HepG2 (cell line): ENCODE results near the gene TOR2A. TPM values are rescaled to one million over a fixed set of nuclear protein-coding genes. Genes with fewer than 3 reads are reported as not detected.

Experiments used
- CENPT ChIP-seq: sonication (generic); formaldehyde crosslinking; IDR thresholded peaks from 2 replicates; pipeline ENCODE4 v1.8.0; 2022; ENCODE audit warnings: low read depth, mild to moderate bottlenecking, moderate library complexity, missing genetic modification reagents
- ESRRA ChIP-seq: sonication (generic); formaldehyde crosslinking; IDR thresholded peaks from 2 replicates; pipeline ENCODE4 v1.5.1; 2020; ENCODE audit warnings: mild to moderate bottlenecking, low read depth, missing genetic modification reagents
- HMG20B ChIP-seq: conservative IDR thresholded peaks from 2 replicates; pipeline ENCODE4 v1.6.1; 2016; ENCODE audit warnings: missing genetic modification reagents, missing compliant biosample characterization
- MED8 ChIP-seq: sonication (generic); formaldehyde crosslinking; IDR thresholded peaks from 2 replicates; pipeline ENCODE4 v1.8.1; 2023; ENCODE audit warnings: mild to moderate bottlenecking, missing genetic modification reagents; ENCODE audit not compliant: insufficient replicate concordance
- RFXAP ChIP-seq: sonication (generic); formaldehyde crosslinking; IDR thresholded peaks from 2 replicates; pipeline ENCODE4 v1.4.0; 2020; ENCODE audit warnings: missing genetic modification reagents, borderline replicate concordance
- SMYD3 ChIP-seq: sonication (generic); formaldehyde crosslinking; IDR thresholded peaks from 2 replicates; pipeline ENCODE4 v1.8.1; 2023; ENCODE audit warnings: mild to moderate bottlenecking, missing genetic modification reagents
- SNAI1 ChIP-seq: sonication (generic); formaldehyde crosslinking; IDR thresholded peaks from 2 replicates; pipeline ENCODE4 v1.5.0; 2020; ENCODE audit warnings: mild to moderate bottlenecking, missing genetic modification reagents, borderline replicate concordance
- STAT5B ChIP-seq: sonication (generic); formaldehyde crosslinking; IDR thresholded peaks from 2 replicates; pipeline ENCODE4 v1.4.0; 2020; ENCODE audit warnings: missing genetic modification reagents
- ZFX ChIP-seq: sonication (generic); formaldehyde crosslinking; IDR thresholded peaks from 2 replicates; pipeline ENCODE4 v1.4.0; 2020; ENCODE audit warnings: mild to moderate bottlenecking, low read depth, missing genetic modification reagents, moderate library complexity
- ZNF354B ChIP-seq: sonication (generic); formaldehyde crosslinking; IDR thresholded peaks from 2 replicates; pipeline ENCODE4 v1.8.0; 2022; ENCODE audit warnings: mild to moderate bottlenecking, missing genetic modification reagents
- ZNF44 ChIP-seq: sonication (generic); formaldehyde crosslinking; IDR thresholded peaks from 2 replicates; pipeline ENCODE4 v1.5.1; 2020; ENCODE audit warnings: mild to moderate bottlenecking, missing genetic modification reagents
- ZNF460 ChIP-seq: sonication (generic); formaldehyde crosslinking; IDR thresholded peaks from 2 replicates; pipeline ENCODE4 v1.5.1; 2020; ENCODE audit warnings: missing genetic modification reagents, mild to moderate bottlenecking, borderline replicate concordance
- ZNF569 ChIP-seq: sonication (generic); formaldehyde crosslinking; IDR thresholded peaks from 2 replicates; pipeline ENCODE4 v1.5.0; 2020; ENCODE audit warnings: mild to moderate bottlenecking, missing genetic modification reagents, moderate library complexity, borderline replicate concordance
- ZNF672 ChIP-seq: sonication (generic); formaldehyde crosslinking; IDR thresholded peaks from 2 replicates; pipeline ENCODE4 v1.8.1; 2022; ENCODE audit warnings: missing genetic modification reagents
- ZNF720 ChIP-seq: sonication (generic); formaldehyde crosslinking; IDR thresholded peaks from 2 replicates; pipeline ENCODE4 v1.4.0; 2020; ENCODE audit warnings: missing genetic modification reagents
- polyA plus RNA-seq, 8 experiments: library from polyadenylated mRNA; depleted of rRNA in 3 of 8; stranded (reverse) in 7 of 8; unstranded in 1 of 8; fragments of >200 nt; fragmentation: Illumina TruSeq in 4 of 8; extraction: Trizol in 4 of 8; gene quantifications; 2 replicates each; pipeline versions ENCODE4 v1.2.1 to v1.2.3, GENCODE V29; 2011 to 2016; ENCODE audit warnings: low read depth in 4 of 8, missing spikeins in 1 of 8, mixed read lengths in 1 of 8; ENCODE audit not compliant: insufficient read depth in 1 of 8
- total RNA-seq, 5 experiments: library from RNA; depleted of rRNA; stranded (reverse); fragments of >200 nt; fragmentation: Illumina TruSeq; extraction: Trizol; gene quantifications; 2 replicates each; pipeline ENCODE4 v1.2.3, GENCODE V29; 2016; ENCODE audit warnings: low read depth in 1 of 5
- TF ChIP-seq, protein P1 (sequence below), 2 experiments: fragments of 450-650 bp in 1 of 2; sonication (generic) in 1 of 2; formaldehyde crosslinking; IDR thresholded peaks; 2 replicates each; pipeline versions ENCODE4 v1.5.0 to v1.8.0; 2020 to 2022; ENCODE audit warnings: mild to moderate bottlenecking in 1 of 2, missing genetic modification reagents in 1 of 2
- TF ChIP-seq, protein P2 (sequence below): sonication (generic); formaldehyde crosslinking; IDR thresholded peaks from 2 replicates; pipeline ENCODE4 v1.5.0; 2020; ENCODE audit warnings: missing genetic modification reagents
- TF ChIP-seq, protein P3 (sequence below): sonication (generic); formaldehyde crosslinking; IDR thresholded peaks from 2 replicates; pipeline ENCODE4 v1.4.0; 2020; ENCODE audit warnings: missing genetic modification reagents, borderline replicate concordance
- TF ChIP-seq, protein P4 (sequence below): sonication (generic); formaldehyde crosslinking; IDR thresholded peaks from 2 replicates; pipeline ENCODE4 v1.5.0; 2020; ENCODE audit warnings: missing genetic modification reagents
- TF ChIP-seq, protein P5 (sequence below): sonication (generic); formaldehyde crosslinking; IDR thresholded peaks from 2 replicates; pipeline ENCODE4 v1.4.0; 2020; ENCODE audit warnings: missing genetic modification reagents
- TF ChIP-seq, protein P6 (sequence below): sonication (generic); formaldehyde crosslinking; IDR thresholded peaks from 2 replicates; pipeline ENCODE4 v1.9.0; 2022; ENCODE audit warnings: low read depth, missing genetic modification reagents

The TOR2A gene
- total and polyA plus RNA-seq, 2 of the 13 experiments (the other 11 are each of a cell fraction or from before 2014, with no cell fraction given), result 3.5 to 7.2 TPM

DNA sequence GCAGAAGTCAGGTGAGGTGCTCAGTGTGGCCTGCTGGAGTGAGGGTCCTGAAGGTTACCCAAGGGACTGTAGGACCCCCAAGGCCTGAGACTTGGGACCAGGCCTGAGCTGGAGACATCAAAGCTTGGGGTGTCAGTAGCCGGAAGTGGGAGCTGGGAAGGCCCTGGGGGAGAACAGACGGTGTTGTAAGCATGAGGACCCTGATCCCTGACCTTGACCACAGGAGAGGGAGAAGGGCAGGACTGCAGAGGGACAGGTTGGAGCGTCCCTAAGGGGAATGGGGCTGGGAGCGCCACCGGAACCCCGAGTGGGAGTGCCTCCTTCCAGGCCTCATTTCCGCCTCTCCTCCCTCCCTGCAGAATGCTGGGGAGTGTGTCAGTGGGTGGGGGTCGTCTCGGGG, 18.7 kb downstream of the TOR2A start (continued):
- TF ChIP-seq, protein P1, sequence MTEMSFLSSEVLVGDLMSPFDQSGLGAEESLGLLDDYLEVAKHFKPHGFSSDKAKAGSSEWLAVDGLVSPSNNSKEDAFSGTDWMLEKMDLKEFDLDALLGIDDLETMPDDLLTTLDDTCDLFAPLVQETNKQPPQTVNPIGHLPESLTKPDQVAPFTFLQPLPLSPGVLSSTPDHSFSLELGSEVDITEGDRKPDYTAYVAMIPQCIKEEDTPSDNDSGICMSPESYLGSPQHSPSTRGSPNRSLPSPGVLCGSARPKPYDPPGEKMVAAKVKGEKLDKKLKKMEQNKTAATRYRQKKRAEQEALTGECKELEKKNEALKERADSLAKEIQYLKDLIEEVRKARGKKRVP (CRISPR knock-in tag; IDR thresholded peaks at IDR 0.05), result no peak
- 0 out of 2 replicates have a peak, but pooled peaks have one; percentile 42 for TF ChIP-seq ESRRA (CRISPR knock-in tag)
- TF ChIP-seq ZNF44 (CRISPR knock-in tag), result no peak
- no peak for TF ChIP-seq ZNF354B (CRISPR knock-in tag)
- TF ChIP-seq, protein P2, sequence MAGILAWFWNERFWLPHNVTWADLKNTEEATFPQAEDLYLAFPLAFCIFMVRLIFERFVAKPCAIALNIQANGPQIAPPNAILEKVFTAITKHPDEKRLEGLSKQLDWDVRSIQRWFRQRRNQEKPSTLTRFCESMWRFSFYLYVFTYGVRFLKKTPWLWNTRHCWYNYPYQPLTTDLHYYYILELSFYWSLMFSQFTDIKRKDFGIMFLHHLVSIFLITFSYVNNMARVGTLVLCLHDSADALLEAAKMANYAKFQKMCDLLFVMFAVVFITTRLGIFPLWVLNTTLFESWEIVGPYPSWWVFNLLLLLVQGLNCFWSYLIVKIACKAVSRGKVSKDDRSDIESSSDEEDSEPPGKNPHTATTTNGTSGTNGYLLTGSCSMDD (CRISPR knock-in tag), result no peak
- TF ChIP-seq ZNF720 (CRISPR knock-in tag), result no peak
- no peak for TF ChIP-seq ZFX (CRISPR knock-in tag)
- no peak for TF ChIP-seq HMG20B (CRISPR knock-in tag)
- TF ChIP-seq, protein P3, sequence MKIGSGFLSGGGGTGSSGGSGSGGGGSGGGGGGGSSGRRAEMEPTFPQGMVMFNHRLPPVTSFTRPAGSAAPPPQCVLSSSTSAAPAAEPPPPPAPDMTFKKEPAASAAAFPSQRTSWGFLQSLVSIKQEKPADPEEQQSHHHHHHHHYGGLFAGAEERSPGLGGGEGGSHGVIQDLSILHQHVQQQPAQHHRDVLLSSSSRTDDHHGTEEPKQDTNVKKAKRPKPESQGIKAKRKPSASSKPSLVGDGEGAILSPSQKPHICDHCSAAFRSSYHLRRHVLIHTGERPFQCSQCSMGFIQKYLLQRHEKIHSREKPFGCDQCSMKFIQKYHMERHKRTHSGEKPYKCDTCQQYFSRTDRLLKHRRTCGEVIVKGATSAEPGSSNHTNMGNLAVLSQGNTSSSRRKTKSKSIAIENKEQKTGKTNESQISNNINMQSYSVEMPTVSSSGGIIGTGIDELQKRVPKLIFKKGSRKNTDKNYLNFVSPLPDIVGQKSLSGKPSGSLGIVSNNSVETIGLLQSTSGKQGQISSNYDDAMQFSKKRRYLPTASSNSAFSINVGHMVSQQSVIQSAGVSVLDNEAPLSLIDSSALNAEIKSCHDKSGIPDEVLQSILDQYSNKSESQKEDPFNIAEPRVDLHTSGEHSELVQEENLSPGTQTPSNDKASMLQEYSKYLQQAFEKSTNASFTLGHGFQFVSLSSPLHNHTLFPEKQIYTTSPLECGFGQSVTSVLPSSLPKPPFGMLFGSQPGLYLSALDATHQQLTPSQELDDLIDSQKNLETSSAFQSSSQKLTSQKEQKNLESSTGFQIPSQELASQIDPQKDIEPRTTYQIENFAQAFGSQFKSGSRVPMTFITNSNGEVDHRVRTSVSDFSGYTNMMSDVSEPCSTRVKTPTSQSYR, result no peak; the same call in 1 of the 2 replicates
- TF ChIP-seq ZNF569 (CRISPR knock-in tag), result no peak
- TF ChIP-seq, protein P4, sequence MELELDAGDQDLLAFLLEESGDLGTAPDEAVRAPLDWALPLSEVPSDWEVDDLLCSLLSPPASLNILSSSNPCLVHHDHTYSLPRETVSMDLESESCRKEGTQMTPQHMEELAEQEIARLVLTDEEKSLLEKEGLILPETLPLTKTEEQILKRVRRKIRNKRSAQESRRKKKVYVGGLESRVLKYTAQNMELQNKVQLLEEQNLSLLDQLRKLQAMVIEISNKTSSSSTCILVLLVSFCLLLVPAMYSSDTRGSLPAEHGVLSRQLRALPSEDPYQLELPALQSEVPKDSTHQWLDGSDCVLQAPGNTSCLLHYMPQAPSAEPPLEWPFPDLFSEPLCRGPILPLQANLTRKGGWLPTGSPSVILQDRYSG (CRISPR knock-in tag), result no peak
- TF ChIP-seq CENPT (CRISPR knock-in tag), result no peak
- no peak for TF ChIP-seq SMYD3 (CRISPR knock-in tag)
- TF ChIP-seq ZNF460 (CRISPR knock-in tag), result no peak
- TF ChIP-seq RFXAP (CRISPR knock-in tag), result no peak
- no peak for TF ChIP-seq ZNF672 (CRISPR knock-in tag)
- no peak for TF ChIP-seq STAT5B
- TF ChIP-seq, protein P5, sequence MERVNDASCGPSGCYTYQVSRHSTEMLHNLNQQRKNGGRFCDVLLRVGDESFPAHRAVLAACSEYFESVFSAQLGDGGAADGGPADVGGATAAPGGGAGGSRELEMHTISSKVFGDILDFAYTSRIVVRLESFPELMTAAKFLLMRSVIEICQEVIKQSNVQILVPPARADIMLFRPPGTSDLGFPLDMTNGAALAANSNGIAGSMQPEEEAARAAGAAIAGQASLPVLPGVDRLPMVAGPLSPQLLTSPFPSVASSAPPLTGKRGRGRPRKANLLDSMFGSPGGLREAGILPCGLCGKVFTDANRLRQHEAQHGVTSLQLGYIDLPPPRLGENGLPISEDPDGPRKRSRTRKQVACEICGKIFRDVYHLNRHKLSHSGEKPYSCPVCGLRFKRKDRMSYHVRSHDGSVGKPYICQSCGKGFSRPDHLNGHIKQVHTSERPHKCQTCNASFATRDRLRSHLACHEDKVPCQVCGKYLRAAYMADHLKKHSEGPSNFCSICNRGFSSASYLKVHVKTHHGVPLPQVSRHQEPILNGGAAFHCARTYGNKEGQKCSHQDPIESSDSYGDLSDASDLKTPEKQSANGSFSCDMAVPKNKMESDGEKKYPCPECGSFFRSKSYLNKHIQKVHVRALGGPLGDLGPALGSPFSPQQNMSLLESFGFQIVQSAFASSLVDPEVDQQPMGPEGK, result peak; percentile 64
- TF ChIP-seq MED8 (CRISPR knock-in tag), result no peak
- TF ChIP-seq, protein P6, sequence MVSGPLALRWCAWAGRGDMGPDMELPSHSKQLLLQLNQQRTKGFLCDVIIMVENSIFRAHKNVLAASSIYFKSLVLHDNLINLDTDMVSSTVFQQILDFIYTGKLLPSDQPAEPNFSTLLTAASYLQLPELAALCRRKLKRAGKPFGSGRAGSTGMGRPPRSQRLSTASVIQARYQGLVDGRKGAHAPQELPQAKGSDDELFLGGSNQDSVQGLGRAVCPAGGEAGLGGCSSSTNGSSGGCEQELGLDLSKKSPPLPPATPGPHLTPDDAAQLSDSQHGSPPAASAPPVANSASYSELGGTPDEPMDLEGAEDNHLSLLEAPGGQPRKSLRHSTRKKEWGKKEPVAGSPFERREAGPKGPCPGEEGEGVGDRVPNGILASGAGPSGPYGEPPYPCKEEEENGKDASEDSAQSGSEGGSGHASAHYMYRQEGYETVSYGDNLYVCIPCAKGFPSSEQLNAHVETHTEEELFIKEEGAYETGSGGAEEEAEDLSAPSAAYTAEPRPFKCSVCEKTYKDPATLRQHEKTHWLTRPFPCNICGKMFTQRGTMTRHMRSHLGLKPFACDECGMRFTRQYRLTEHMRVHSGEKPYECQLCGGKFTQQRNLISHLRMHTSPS (CRISPR knock-in tag), result no peak
- TF ChIP-seq SNAI1 (CRISPR knock-in tag), result no peak
